ENCODE results near the gene FRMD4A. TPM values are rescaled to one million over a fixed set of nuclear protein-coding genes. Genes with fewer than 3 reads are reported as not detected.

The FRMD4A gene
- total and polyA plus RNA-seq, 2 of the 4 experiments (the other 2 are of a cell fraction): 30.3 to 68.8 TPM

DNA sequence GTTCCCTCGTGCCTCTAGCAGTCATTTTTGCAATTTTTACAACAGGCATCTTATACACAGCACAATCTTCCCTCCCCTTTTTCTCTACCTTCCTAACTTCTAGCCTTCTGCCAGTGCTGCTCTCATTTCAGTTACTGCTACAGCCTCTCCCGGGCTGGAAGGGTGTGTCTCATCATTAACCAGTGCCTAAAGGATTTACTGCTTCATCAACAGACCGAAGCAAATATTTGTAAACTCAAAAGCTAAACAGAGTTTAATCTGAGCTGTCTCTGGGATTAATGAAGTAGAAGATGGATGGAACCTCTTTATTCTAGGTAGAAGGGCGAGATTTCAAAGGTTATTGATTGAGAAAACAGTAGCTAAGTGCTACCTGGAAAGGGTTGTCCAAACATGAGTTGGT, 649.6 kb downstream of the FRMD4A start:
- Histone ChIP-seq H3K9me3 (ENCODE audit: control insufficient read depth, insufficient read depth, low read length) (no peaks in the 10 kb centered on the region), H4K20me1 (ENCODE audit: insufficient read depth, low read length) (no peaks in the 10 kb centered on the region), H3K9me1 (ENCODE audit: insufficient read depth, low read length) (peaks cover 12% of the 10 kb centered on the region), H4K91ac (ENCODE audit: insufficient read depth, low read depth, low read length) (no peak overlapping the region), H3K4me1 (ENCODE audit: control insufficient read depth, insufficient read depth, low read length) (peaks cover 10% of the 10 kb centered on the region), H3K79me1 (ENCODE audit: low read depth in 1 of 2, low read length in 2 of 2) (peaks cover 26 to 59% of the 10 kb centered on the region in 2 experiments), H2BK5ac (ENCODE audit: low read depth, low read length, poor library complexity, severe bottlenecking) (no peak overlapping the region), H4K8ac (ENCODE audit: low read depth in 2 of 2, low read length in 2 of 2) (no peak overlapping the region), H3K14ac (replicated peaks; ENCODE audit: low read depth, low read length) (no peak overlapping the region), H2BK15ac (ENCODE audit: low read depth, low read length) (no peak overlapping the region), H2AK5ac (ENCODE audit: low read depth, low read length) (no peak overlapping the region), H3K27me3 (ENCODE audit: control insufficient read depth, insufficient read depth, low read length) (no peaks in the 10 kb centered on the region), H3K9ac (ENCODE audit: low read depth, low read length) (no peak overlapping the region), H3K4me2 (ENCODE audit: low read depth, low read length) (no peak overlapping the region), H3K36me3 (ENCODE audit: control insufficient read depth, insufficient read depth, low read length) (peaks cover 23% of the 10 kb centered on the region), H3K4me3 (ENCODE audit: insufficient read depth, low read depth, low read length) (no peak overlapping the region), H3K23ac (ENCODE audit: low read depth, low read length) (no peak overlapping the region), H3K56ac (ENCODE audit: extremely low read depth, insufficient read depth, low read length) (no peak overlapping the region), H3K4ac (ENCODE audit: low read depth, low read length) (no peak overlapping the region), H2BK20ac (ENCODE audit: low read depth, low read length) (no peak overlapping the region), H3K27ac (ENCODE audit: insufficient read depth, low read length) (no peak overlapping the region), H2AK9ac (replicated peaks; ENCODE audit: low read depth, low read length, poor library complexity) (no peak overlapping the region), H4K5ac (ENCODE audit: low read depth, low read length) (no peak overlapping the region), H2AFZ (replicated peaks; ENCODE audit: low read length, poor library complexity) (no peak overlapping the region), H3K18ac (ENCODE audit: low read depth, low read length) (no peak overlapping the region), H2BK120ac (ENCODE audit: low read depth, low read length) (no peak overlapping the region)
- dilution Hi-C loops (cut with HindIII; ENCODE audit: low sequenced_read_pairs, unreplicated experiment) (no loop called here), intact Hi-C loops (cut with micrococcal nuclease) (no loop called here), in situ Hi-C loops (cut with MboI; ENCODE audit: low sequenced_read_pairs) (no loop called here)
- POLR2A ChIA-PET (ENCODE audit: unreplicated experiment): no interaction called here
- 100% methylated on average over 2 of the region's 4 CpGs; no CpG with 5 or more reads in 1 of the 2 experiments for WGBS, 2 experiments (ENCODE audit: extremely low coverage in 2 of 2, insufficient read length in 1 of 2)
- ATAC-seq (ENCODE audit: low read depth): no peak
- no TSS peak for BruUV-seq (replicated peaks)
- no peak for TF ChIP-seq CEBPB (IDR thresholded peaks at IDR 0.05; ENCODE audit: low read depth, low read length)
- no peak for TF ChIP-seq MAZ (IDR thresholded peaks at IDR 0.05; ENCODE audit: borderline replicate concordance, low read depth, low read length)
- TF ChIP-seq NFE2L2 (IDR thresholded peaks at IDR 0.05; ENCODE audit: low read depth, low read length): no peak
- TF ChIP-seq, protein P1, sequence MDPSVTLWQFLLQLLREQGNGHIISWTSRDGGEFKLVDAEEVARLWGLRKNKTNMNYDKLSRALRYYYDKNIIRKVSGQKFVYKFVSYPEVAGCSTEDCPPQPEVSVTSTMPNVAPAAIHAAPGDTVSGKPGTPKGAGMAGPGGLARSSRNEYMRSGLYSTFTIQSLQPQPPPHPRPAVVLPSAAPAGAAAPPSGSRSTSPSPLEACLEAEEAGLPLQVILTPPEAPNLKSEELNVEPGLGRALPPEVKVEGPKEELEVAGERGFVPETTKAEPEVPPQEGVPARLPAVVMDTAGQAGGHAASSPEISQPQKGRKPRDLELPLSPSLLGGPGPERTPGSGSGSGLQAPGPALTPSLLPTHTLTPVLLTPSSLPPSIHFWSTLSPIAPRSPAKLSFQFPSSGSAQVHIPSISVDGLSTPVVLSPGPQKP (IDR thresholded peaks at IDR 0.05; ENCODE audit: borderline replicate concordance, low read depth, low read length): no peak
- TF ChIP-seq CTCF (conservative IDR thresholded peaks at IDR 0.05; ENCODE audit: low read depth, low read length): no peak
- no peak for TF ChIP-seq MXI1 (IDR thresholded peaks at IDR 0.05; ENCODE audit: borderline replicate concordance, low read depth, low read length)
- TF ChIP-seq SMC3 (IDR thresholded peaks at IDR 0.05; ENCODE audit: low read depth, low read length): no peak
- TF ChIP-seq CHD1 (IDR thresholded peaks at IDR 0.05; ENCODE audit: low read depth, low read length): no peak
- TF ChIP-seq RCOR1 (IDR thresholded peaks at IDR 0.05; ENCODE audit: insufficient replicate concordance, low read length): no peak
- no peak for TF ChIP-seq POLR2A (IDR thresholded peaks at IDR 0.05; ENCODE audit: low read depth, low read length)
- no peak for DNase-seq
- CTCF ChIA-PET: interaction anchor here (0.6 kb wide), 1 partner anchor 1405 kb away, joined by 3 read pairs; no protein-coding TSS in a partner anchor

Data from IMR-90 (cell line).